Left renal pelvis (tissue), 4 donors: ENCODE results near the gene POLH. TPM values are rescaled to one million over a fixed set of nuclear protein-coding genes. Genes with fewer than 3 reads are reported as not detected.
A peak's percentile ranks its signal among the peaks of the same experiment; 100 is the strongest.

Experiments
- DNase-seq, 4 donors: peaks; one replicate each; pipeline ENCODE4 v3.0.0-alpha.2; 2013; ENCODE audit warnings: low read depth in 4 of 4, low spot score in 3 of 4
- polyA plus RNA-seq, 4 donors: library from polyadenylated mRNA; unstranded; fragments of 120-200 nt; gene quantifications; one replicate each; pipeline ENCODE4 v1.2.1, GENCODE V29; 2013; ENCODE audit not compliant: insufficient read length in 4 of 4

Gene POLH
- polyA plus RNA-seq, 4 donors: 18.6 to 26.9 (median 20.4) TPM

GRCh38 chr6:43600595-43600994 is 24.6 kb downstream of the POLH start:
- DNase-seq: no peak

GRCh38 chr6:43604174-43604573 is 28.2 kb downstream of the POLH start:
- no peak for DNase-seq

- DNase-seq: no peak
Observed at GRCh38 chr6:43606019-43606418, 30.0 kb downstream of the POLH start.

- DNase-seq: peak; percentile 48 to 70 (median 59)
Observed at GRCh38 chr6:43608310-43608763, 32.4 kb downstream of the POLH start.

GRCh38 chr6:43608807-43609206 is 32.8 kb downstream of the POLH start:
- DNase-seq: no peak

GRCh38 chr6:43609402-43609801 is 33.4 kb downstream of the POLH start:
- DNase-seq: no peak

- no peak for DNase-seq
Observed at GRCh38 chr6:43610431-43610830, 34.4 kb downstream of the POLH start.

- DNase-seq: no peak
Observed at GRCh38 chr6:43613721-43614395, 37.9 kb downstream of the POLH start.

GRCh38 chr6:43614396-43614730 is 38.4 kb downstream of the POLH start:
- DNase-seq: no peak

GRCh38 chr6:43616725-43617472 is 40.9 kb downstream of the POLH start:
- no peak for DNase-seq

GRCh38 chr6:43621078-43621835 is 45.3 kb downstream of the POLH start:
- no peak for DNase-seq

- DNase-seq: no peak
Observed at GRCh38 chr6:43621836-43622180, 45.8 kb downstream of the POLH start.

- no peak for DNase-seq
Observed at GRCh38 chr6:43622541-43622940, 46.6 kb downstream of the POLH start.

GRCh38 chr6:43623880-43624785 is 48.1 kb downstream of the POLH start:
- DNase-seq: no peak

GRCh38 chr6:43624786-43625288 is 48.9 kb downstream of the POLH start:
- no peak for DNase-seq

- DNase-seq: no peak
Observed at GRCh38 chr6:43625393-43625992, 49.5 kb downstream of the POLH start.

- DNase-seq: peak in 2 of 4 donors; percentile 40 to 46
Observed at GRCh38 chr6:43627008-43627825, 51.2 kb downstream of the POLH start.

- peak in 3 of 4 donors; percentile 30 to 61 (median 47) for DNase-seq
Observed at GRCh38 chr6:43628393-43629103, 52.6 kb downstream of the POLH start.
